HL-60 (cell line): Measurements from ENCODE around the gene GREB1.

Experiments used
- DNase-seq, 2 experiments: peaks; one replicate each; pipeline ENCODE4 v3.0.0-alpha.2; 2010 to 2020; ENCODE audit warnings: low read depth in 1 of 2, low spot score in 1 of 2
- H3K27ac ChIP-seq: fragments of 250-450 bp; sonication (Bioruptor Pico); replicated peaks from 2 replicates; pipeline ENCODE4 v1.5.1; 2020; ENCODE audit warnings: mild to moderate bottlenecking, moderate library complexity
- H3K27me3 ChIP-seq: fragments of 250-450 bp; sonication (Bioruptor Pico); 2 replicates; pipeline ENCODE4 v1.5.1; 2021; ENCODE audit warnings: mild to moderate bottlenecking, moderate library complexity; ENCODE audit not compliant: insufficient read depth, poor library complexity, severe bottlenecking
- H3K4me3 ChIP-seq: replicated peaks from 2 replicates; pipeline ENCODE4 v1.5.1; 2011; ENCODE audit warnings: mild to moderate bottlenecking, control low read depth, low read length; ENCODE audit not compliant: insufficient read depth
- CTCF ChIP-seq: IDR thresholded peaks from one replicate; pipeline ENCODE4 v1.5.1; 2011; ENCODE audit warnings: low read length, control low read depth, inconsistent platforms; ENCODE audit not compliant: insufficient read depth
- GABPA ChIP-seq: IDR thresholded peaks from 2 replicates; pipeline ENCODE4 v1.6.1; 2012; ENCODE audit warnings: low read depth
- POLR2AphosphoS5 ChIP-seq: IDR thresholded peaks from 2 replicates; pipeline ENCODE4 v1.6.1; 2012; ENCODE audit warnings: low read depth
- SPI1 ChIP-seq: IDR thresholded peaks from 2 replicates; pipeline ENCODE4 v1.6.1; 2012; ENCODE audit warnings: low read depth, mild to moderate bottlenecking, borderline replicate concordance
- TF ChIP-seq, protein P1 (sequence below): IDR thresholded peaks from 2 replicates; pipeline ENCODE4 v1.6.1; 2012; ENCODE audit warnings: low read depth; ENCODE audit not compliant: insufficient replicate concordance

GREB1 gene

GRCh38 chr2:11667194-11667593 is 133.3 kb downstream of the GREB1 start:
- Histone ChIP-seq H3K27me3 (peaks cover 3% of the 10 kb centered on the region), H3K4me3 (no peak overlapping the region), H3K27ac (no peak overlapping the region)
- TF ChIP-seq CTCF (no peak), POLR2AphosphoS5 (no peak), GABPA (no peak), SPI1 (no peak)
- TF ChIP-seq, protein P1, sequence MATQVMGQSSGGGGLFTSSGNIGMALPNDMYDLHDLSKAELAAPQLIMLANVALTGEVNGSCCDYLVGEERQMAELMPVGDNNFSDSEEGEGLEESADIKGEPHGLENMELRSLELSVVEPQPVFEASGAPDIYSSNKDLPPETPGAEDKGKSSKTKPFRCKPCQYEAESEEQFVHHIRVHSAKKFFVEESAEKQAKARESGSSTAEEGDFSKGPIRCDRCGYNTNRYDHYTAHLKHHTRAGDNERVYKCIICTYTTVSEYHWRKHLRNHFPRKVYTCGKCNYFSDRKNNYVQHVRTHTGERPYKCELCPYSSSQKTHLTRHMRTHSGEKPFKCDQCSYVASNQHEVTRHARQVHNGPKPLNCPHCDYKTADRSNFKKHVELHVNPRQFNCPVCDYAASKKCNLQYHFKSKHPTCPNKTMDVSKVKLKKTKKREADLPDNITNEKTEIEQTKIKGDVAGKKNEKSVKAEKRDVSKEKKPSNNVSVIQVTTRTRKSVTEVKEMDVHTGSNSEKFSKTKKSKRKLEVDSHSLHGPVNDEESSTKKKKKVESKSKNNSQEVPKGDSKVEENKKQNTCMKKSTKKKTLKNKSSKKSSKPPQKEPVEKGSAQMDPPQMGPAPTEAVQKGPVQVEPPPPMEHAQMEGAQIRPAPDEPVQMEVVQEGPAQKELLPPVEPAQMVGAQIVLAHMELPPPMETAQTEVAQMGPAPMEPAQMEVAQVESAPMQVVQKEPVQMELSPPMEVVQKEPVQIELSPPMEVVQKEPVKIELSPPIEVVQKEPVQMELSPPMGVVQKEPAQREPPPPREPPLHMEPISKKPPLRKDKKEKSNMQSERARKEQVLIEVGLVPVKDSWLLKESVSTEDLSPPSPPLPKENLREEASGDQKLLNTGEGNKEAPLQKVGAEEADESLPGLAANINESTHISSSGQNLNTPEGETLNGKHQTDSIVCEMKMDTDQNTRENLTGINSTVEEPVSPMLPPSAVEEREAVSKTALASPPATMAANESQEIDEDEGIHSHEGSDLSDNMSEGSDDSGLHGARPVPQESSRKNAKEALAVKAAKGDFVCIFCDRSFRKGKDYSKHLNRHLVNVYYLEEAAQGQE: no peak
- no peak for DNase-seq

GRCh38 chr2:11667866-11668637 is 134.2 kb downstream of the GREB1 start:
- TF ChIP-seq GABPA: no peak
- TF ChIP-seq, protein P1: no peak
- no peak for TF ChIP-seq SPI1
- TF ChIP-seq CTCF: no peak
- TF ChIP-seq POLR2AphosphoS5: no peak
- no peak for DNase-seq
- H3K4me3 ChIP-seq: no peak overlapping the region
- H3K27me3 ChIP-seq: peaks cover 3% of the 10 kb centered on the region
- no peak overlapping the region for H3K27ac ChIP-seq

DNA sequence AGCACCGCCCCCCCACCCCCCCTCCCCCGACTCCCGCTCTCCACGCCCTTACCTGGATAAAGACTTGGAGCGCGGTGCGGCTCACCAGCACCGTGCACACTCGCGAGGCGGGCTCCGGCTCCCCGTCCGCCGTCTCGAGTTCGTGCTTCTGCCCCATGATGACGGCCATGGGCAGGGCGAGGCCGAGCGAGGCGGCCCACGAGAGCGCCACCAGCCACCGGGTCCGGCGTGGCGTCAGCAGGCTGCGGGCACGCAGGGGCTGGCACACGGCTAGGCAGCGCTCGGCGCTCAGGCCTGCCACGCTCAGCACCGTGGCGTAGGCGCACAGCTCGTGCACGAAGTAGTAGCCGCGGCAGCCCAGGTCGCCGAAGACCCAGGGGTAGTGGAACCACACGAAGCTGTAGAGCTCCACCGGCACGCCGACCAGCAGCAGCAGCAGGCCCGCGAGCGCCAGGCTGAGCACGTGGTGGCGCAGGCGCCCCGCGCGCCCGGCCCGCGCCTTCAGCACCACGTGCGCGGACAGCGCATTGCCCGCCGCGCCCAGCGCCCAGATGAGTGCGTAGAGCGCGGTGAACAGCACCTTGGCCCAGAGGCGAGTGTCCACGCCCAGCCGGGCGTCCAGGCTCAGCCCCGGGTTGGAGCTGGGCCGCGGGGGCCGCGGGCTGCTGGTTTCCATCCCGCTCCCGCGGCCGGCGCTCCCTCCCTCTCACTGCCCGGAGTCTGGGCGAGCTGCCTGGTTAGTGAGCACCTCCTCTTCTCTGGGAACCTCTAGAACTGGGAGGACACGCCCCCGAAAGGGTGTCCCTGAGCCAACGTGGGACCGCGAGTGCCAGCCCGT is 135.8 kb downstream of the GREB1 start, which contains the start of gene NTSR2:
Gene NTSR2 (minus strand): TSS at position 742 of the 838 bp plus-strand sequence. CDS start 66 bp downstream, at position 676.
- no peak for DNase-seq
- no peak within 1 kb of the TSS for H3K4me3 ChIP-seq
- TF ChIP-seq CTCF (no peak), POLR2AphosphoS5 (no peak), GABPA (no peak), SPI1 (no peak)
- TF ChIP-seq, protein P1: peak; percentile 98

More for the DNA sequence above, 135.8 kb downstream of the GREB1 start, which contains the start of gene NTSR2:
- Histone ChIP-seq H3K27ac (no peak within 1 kb of the TSS), H3K27me3 (peaks cover 3% of the 10 kb centered on the region)
